Smooth muscle cell (in vitro differentiated cells): ENCODE measurements around the gene EBF3. TPM values are rescaled to one million over a fixed set of nuclear protein-coding genes. Genes with fewer than 3 reads are reported as not detected.

ENCODE experiments used
- DNase-seq: peaks from one replicate; lab custom pipeline; 2025; ENCODE audit not compliant: unreplicated experiment; lab: John Stamatoyannopoulos, UW
- H2AFZ ChIP-seq: fragments of 200-600 bp; sonication (generic); 2 replicates; pipeline ENCODE4 v1.6.0; 2016; ENCODE audit warnings: antibody characterized with exemption, low read depth, mild to moderate bottlenecking
- H3F3A ChIP-seq: fragments of 200-600 bp; sonication (generic); 2 replicates; pipeline ENCODE4 v1.6.0; 2017; ENCODE audit warnings: antibody characterized with exemption, low read depth
- H3K27ac ChIP-seq: fragments of 200-600 bp; sonication (generic); 2 replicates; pipeline ENCODE4 v1.5.1; 2016; ENCODE audit warnings: low read depth, mild to moderate bottlenecking
- H3K27me3 ChIP-seq: fragments of 200-600 bp; sonication (generic); 2 replicates; pipeline ENCODE4 v1.6.1; 2016; ENCODE audit warnings: low read depth, mild to moderate bottlenecking
- H3K36me3 ChIP-seq: fragments of 200-600 bp; sonication (generic); 2 replicates; pipeline ENCODE4 v1.5.1; 2016; ENCODE audit warnings: low read depth
- H3K4me1 ChIP-seq: fragments of 200-600 bp; sonication (generic); 2 replicates; pipeline ENCODE4 v1.5.1; 2016; ENCODE audit warnings: low read depth
- H3K4me2 ChIP-seq: fragments of 200-600 bp; sonication (generic); 2 replicates; pipeline ENCODE4 v1.6.0; 2016; ENCODE audit warnings: mild to moderate bottlenecking
- H3K4me3 ChIP-seq: fragments of 200-600 bp; sonication (generic); 2 replicates; pipeline ENCODE4 v1.5.1; 2016; ENCODE audit warnings: mild to moderate bottlenecking
- H3K79me2 ChIP-seq: fragments of 200-600 bp; sonication (generic); 2 replicates; pipeline ENCODE4 v1.6.0; 2016; ENCODE audit warnings: low read depth, mild to moderate bottlenecking
- H3K9ac ChIP-seq: fragments of 200-600 bp; sonication (generic); 2 replicates; pipeline ENCODE4 v1.6.0; 2016; ENCODE audit warnings: low read depth
- H3K9me3 ChIP-seq: fragments of 200-600 bp; sonication (generic); replicated peaks from 2 replicates; pipeline ENCODE4 v1.5.1; 2016; ENCODE audit warnings: low read depth
- H4K20me1 ChIP-seq: fragments of 200-600 bp; sonication (generic); 2 replicates; pipeline ENCODE4 v1.6.0; 2016; ENCODE audit warnings: low read depth
- WGBS: methylation state at CpG from one replicate; pipeline ENCODE4 v1.1.7; 2016; ENCODE audit warnings: low lambda C conversion rate; 5-methylcytosine and 5-hydroxymethylcytosine counted together
- polyA plus RNA-seq: library from polyadenylated mRNA; unstranded; fragments of >200 nt; fragmentation: Nextera tagmentation; extraction: Ambion mirVana; gene quantifications from 2 replicates; pipeline ENCODE4 v1.2.1, GENCODE V29; 2016
- total RNA-seq: library from RNA; depleted of rRNA; stranded (reverse); fragments of >200 nt; gene quantifications from 2 replicates; pipeline ENCODE4 v1.2.3, GENCODE V29; 2014
- TF ChIP-seq, protein P1 (sequence below): fragments of 200-600 bp; sonication (generic); IDR thresholded peaks from 2 replicates; pipeline ENCODE4 v1.5.1; 2017; ENCODE audit warnings: borderline replicate concordance, mild to moderate bottlenecking, antibody characterized with exemption; ENCODE audit not compliant: insufficient read depth, poor library complexity, severe bottlenecking

EBF3 gene
- total and polyA plus RNA-seq, 2 experiments from 2014 or later: not detected

DNA sequence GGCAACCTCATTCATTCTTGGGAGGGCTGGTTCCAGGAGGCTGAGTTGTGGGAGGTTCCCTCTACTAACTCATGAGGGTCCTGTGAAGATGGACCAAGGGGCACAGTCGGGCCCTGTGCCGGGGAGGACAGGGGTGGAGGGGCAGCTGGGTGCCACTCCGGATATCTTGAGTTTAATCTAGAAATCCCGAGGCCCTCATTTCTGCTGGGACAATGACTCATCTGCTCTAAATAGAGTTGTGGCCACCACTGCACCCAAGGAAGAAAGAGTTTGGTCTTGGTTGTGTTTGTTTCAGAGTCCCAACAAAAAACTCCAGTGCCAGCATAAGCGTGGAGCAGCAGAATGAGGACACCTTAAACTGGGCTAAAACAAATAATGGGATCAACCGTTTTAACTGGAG is 82.4 kb downstream of the EBF3 start:
- no peaks in the 10 kb centered on the region for H3K9me3 ChIP-seq

DNA sequence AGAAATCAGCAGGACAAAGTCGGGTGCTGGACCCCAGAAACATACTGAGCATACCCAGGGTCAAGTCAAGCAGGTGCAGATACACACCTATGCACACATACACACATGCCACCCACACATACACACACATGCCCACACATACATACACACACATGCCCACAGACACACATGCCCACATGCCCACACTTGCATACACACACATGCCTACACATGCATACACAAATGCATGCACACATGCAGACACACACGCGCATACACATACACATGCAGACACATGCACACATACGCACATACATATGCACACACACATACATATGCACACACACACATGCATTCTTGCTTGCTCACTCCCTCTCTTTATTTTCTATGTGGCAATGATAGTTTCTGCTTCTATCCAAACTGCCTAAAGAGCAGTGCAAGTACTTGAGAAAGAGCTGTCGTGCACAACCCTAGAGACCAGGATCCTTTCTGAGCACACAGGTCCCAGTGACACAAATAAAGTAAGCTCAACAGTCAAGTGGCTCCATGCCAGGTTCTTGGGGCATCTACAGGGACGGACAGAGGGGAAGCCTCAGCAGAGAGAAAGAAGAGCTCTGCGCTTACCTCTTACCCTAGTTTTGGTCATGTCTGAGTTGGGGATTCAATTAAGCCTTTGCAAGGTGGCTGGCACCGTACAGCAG is 83.7 kb downstream of the EBF3 start:
- Histone ChIP-seq H3K36me3 (no peaks in the 10 kb centered on the region), H3K9ac (no peak overlapping the region), H3F3A (no peaks in the 10 kb centered on the region), H3K27ac (no peak overlapping the region), H3K4me3 (no peak overlapping the region), H3K4me1 (no peaks in the 10 kb centered on the region), H4K20me1 (no peaks in the 10 kb centered on the region), H3K9me3 (no peaks in the 10 kb centered on the region), H3K4me2 (no peak overlapping the region), H3K79me2 (no peaks in the 10 kb centered on the region), H2AFZ (no peak overlapping the region), H3K27me3 (peaks cover 5% of the 10 kb centered on the region)
- 93% methylated on average over 8 of the region's 8 CpGs for WGBS
- TF ChIP-seq, protein P1, sequence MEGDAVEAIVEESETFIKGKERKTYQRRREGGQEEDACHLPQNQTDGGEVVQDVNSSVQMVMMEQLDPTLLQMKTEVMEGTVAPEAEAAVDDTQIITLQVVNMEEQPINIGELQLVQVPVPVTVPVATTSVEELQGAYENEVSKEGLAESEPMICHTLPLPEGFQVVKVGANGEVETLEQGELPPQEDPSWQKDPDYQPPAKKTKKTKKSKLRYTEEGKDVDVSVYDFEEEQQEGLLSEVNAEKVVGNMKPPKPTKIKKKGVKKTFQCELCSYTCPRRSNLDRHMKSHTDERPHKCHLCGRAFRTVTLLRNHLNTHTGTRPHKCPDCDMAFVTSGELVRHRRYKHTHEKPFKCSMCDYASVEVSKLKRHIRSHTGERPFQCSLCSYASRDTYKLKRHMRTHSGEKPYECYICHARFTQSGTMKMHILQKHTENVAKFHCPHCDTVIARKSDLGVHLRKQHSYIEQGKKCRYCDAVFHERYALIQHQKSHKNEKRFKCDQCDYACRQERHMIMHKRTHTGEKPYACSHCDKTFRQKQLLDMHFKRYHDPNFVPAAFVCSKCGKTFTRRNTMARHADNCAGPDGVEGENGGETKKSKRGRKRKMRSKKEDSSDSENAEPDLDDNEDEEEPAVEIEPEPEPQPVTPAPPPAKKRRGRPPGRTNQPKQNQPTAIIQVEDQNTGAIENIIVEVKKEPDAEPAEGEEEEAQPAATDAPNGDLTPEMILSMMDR: no peak
- DNase-seq: no peak

More for the DNA sequence above, 82.4 kb downstream of the EBF3 start:
- Histone ChIP-seq H3K79me2 (no peaks in the 10 kb centered on the region), H3K4me3 (no peak overlapping the region), H3K27ac (no peak overlapping the region), H4K20me1 (no peaks in the 10 kb centered on the region), H3F3A (no peaks in the 10 kb centered on the region), H3K36me3 (no peaks in the 10 kb centered on the region), H3K27me3 (peaks cover 5% of the 10 kb centered on the region), H3K9ac (no peak overlapping the region), H2AFZ (no peak overlapping the region), H3K4me2 (no peak overlapping the region), H3K4me1 (peaks cover 5% of the 10 kb centered on the region)
- no peak for DNase-seq
- TF ChIP-seq, protein P1: no peak
- 72% methylated on average over 6 of the region's 6 CpGs for WGBS

DNA sequence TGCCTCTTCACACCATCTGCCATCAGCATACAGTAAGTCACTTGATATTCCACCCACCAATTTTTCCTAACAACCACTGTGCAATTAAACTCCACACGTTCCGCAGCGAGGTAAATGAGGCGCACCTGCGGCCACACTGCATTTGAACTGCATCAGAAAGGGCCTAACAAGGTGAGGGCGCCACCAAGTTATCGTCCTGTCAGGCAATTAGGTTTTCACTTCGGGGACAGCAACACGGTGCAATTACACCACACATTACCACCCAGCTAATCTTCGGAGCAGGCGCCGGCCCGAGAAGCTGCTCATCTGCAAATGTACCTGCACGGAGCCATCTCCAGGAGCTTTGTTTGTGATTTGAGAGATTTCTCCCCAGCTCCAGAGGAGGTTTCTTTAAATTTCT is 84.4 kb downstream of the EBF3 start:
- no peaks in the 10 kb centered on the region for H3K36me3 ChIP-seq
- no peak overlapping the region for H3K4me3 ChIP-seq
- no peak overlapping the region for H3K27ac ChIP-seq
- H3F3A ChIP-seq: no peaks in the 10 kb centered on the region
- no peaks in the 10 kb centered on the region for H4K20me1 ChIP-seq
- no peak overlapping the region for H3K9ac ChIP-seq
- no peaks in the 10 kb centered on the region for H3K79me2 ChIP-seq
- H3K9me3 ChIP-seq: no peaks in the 10 kb centered on the region
- H2AFZ ChIP-seq: no peak overlapping the region
- TF ChIP-seq, protein P1: no peak
- H3K4me2 ChIP-seq: no peak overlapping the region
- peaks cover 5% of the 10 kb centered on the region for H3K27me3 ChIP-seq
- no peaks in the 10 kb centered on the region for H3K4me1 ChIP-seq
- WGBS: 91% methylated on average over 14 of the region's 14 CpGs
- no peak for DNase-seq

DNA sequence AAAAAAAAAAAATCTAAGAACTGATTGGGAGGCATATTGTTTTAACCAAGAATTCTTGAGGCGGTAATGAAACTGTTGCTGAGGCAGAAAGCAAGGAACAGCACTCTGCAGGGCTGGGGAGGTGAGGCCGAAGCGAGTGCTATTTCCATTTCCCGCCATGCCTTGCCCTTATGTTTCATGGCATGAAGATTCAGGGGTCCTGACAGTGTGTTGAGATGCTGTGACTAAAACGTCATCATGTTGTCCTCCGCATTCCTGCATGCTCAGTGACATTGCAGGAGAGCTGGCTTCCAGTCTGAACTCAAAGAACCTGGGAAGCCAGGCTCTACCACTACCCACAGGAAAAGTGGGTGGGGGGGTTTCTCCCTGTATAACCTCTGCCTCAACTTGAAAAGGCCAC is 85.2 kb downstream of the EBF3 start:
- Histone ChIP-seq H3K9me3 (no peaks in the 10 kb centered on the region), H3K36me3 (no peaks in the 10 kb centered on the region), H3K27me3 (peaks cover 5% of the 10 kb centered on the region), H3K9ac (no peak overlapping the region), H3K4me2 (no peak overlapping the region), H4K20me1 (no peaks in the 10 kb centered on the region), H3F3A (no peaks in the 10 kb centered on the region), H2AFZ (no peak overlapping the region), H3K4me3 (no peak overlapping the region), H3K4me1 (no peaks in the 10 kb centered on the region), H3K27ac (no peak overlapping the region), H3K79me2 (no peaks in the 10 kb centered on the region)
- WGBS: 94% methylated on average over 6 of the region's 6 CpGs
- DNase-seq: no peak
- TF ChIP-seq, protein P1: no peak
